ENCODE results near the gene AK1.

AK1 gene, protein sequence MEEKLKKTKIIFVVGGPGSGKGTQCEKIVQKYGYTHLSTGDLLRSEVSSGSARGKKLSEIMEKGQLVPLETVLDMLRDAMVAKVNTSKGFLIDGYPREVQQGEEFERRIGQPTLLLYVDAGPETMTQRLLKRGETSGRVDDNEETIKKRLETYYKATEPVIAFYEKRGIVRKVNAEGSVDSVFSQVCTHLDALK

DNA sequence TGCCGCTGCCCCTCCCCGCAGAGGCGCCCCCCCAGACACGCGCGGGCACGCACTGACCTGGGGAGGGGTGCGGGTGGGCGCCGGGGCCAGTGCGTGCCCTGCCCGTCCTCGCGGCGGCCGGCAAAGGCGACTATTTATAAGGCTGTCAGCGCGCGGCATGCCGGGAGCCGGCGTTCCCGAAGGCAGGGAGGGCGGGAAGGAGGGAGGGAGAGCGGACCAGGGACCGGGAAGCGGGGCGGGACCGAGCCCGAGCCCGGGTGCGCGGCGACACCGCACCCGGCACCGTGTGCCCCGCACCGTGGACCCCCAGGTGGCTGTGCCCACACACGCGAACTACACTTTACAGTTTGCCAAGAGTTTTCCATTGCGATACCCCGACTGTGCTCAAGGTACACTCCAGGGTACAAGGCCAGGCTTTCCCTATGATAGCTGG lies at the start of gene AK1:
Gene AK1 (minus strand): TSS at position 110 of the 433 bp plus-strand sequence. CDS start 3,058 bp downstream, outside the sequence.
- DNase-seq (ENCODE audit: low spot score) = no peak

DNA sequence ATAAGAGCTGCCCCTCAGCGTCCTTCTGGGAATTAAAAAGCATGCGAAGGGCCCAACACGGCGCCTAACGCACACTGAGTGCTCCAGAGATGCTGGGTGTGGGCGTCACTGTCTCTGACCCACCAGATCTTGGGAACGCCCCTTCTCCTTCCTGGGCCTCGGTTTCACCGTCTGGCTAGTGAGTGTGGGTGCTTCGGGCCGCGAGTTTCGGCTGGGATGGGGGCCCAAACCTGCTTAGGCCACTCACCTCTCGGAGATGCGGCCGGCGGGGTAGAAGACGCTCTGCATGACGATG lies 49.4 kb upstream of the AK1 start:
- no peak for DNase-seq (ENCODE audit: low spot score)

DNA sequence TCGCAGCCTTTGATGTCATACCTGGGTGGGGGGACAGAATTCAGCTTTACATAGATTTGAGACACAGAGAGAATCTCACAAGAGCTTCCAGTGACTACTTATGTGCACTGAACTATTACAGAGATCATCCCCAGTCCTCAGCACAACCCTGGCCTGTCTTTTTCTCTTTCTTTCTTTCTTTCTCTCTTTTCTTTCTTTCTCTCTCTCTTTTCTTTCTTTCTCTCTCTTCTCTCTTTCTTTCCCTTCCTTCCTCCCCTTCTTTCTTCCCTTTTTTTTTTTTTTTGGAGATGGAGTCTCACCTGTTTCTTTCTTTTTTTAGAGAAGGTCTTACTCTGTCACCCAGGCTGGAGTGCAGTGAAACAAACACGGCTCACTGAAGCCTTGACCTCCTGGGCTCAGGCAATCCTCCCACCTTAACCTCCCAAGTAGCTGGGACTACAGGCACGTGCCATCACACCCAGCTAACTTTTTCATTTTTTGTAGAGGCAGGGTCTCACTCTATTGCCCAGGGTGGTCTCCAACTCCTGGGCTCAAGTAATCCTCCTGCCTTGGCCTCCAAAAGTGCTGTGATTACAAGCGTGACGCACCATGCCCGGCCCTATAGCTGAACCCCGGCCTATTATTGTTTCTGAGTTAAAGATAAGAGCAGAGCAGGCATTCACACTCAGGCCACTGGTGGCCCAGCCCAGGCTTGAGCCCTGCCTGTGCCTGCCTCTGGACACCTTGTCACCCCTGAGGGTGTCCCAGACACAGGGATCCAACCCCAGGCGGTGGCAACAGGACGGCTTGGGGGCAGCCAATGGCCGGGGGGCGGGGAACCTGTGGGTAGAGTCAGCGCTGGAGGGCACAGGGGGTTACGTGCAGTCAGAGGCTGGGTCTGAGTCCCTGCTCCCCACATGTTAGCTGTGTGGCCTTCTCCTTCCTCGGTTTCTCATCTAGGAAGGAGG lies 48.8 kb upstream of the AK1 start:
- no peak for DNase-seq (ENCODE audit: low spot score)

GRCh38 chr9:127924736-127925444 lies 47.4 kb upstream of the AK1 start:
- no peak for DNase-seq (ENCODE audit: low spot score)

- DNase-seq (ENCODE audit: low spot score) = no peak
Observed at GRCh38 chr9:127923771-127924170, 46.3 kb upstream of the AK1 start.

GRCh38 chr9:127923046-127923445 lies 45.6 kb upstream of the AK1 start:
- no peak for DNase-seq (ENCODE audit: low spot score)

DNA sequence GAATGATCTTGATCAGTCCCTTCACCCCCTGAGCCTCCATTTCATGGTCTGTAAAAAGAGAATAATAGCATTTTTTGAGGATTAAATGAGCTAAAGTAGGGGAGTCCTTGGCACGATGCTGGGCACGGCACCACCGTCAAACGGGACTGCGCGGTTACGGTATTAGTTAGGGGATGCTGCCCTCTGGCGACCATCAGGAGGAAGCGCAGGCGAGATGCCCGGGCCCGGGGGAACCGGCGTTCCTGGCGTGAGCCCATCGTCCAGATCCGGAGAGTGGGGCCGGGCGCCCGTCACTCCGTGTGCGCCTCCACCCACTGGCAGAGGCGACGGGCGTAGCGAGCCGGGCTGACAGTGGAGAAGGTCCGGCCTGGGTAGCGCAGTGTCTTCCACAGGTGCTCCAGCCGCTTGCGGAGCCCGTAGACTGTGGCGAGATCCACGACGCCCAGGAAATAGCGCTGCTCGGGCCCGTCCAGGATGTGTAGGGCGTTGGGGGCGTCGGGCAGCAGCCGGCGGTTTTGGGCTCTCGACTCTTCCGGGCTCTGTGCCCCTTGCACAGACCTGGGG lies 44.2 kb upstream of the AK1 start:
- peak; percentile 77 for DNase-seq (ENCODE audit: low spot score)

- DNase-seq (ENCODE audit: low spot score) = no peak
Observed at GRCh38 chr9:127920794-127921193, 43.3 kb upstream of the AK1 start.

DNA sequence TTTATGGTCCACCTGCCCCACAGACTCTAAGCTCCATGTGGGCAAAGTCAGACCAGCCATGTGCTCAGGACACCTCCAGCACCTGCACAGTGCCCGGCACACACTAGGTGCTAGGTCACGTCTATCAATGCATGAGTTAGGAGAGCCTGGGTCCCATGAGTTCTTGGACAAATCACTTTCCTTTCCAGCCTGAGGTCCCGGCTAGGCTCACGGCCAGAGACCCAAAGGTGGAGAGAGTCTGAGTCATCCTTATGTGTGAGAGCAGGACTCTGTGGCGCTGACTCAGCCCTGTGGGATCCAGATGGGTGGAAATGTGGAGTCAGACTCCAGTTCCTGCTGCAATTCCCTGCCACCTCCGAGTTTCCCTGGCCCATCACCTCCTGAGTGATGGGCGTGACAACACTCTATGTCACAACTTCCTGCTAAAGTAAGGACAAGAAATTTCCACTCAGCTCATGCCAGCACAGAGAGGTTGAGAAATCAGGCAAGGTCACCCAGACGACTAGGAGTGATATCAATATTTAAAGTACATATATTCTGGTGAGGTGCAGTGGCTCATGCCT lies 41.9 kb upstream of the AK1 start:
- DNase-seq (ENCODE audit: low spot score) = no peak

GRCh38 chr9:127918183-127919107 lies 41.0 kb upstream of the AK1 start:
- no peak for DNase-seq (ENCODE audit: low spot score)

GRCh38 chr9:127917603-127918002 lies 40.1 kb upstream of the AK1 start:
- no peak for DNase-seq (ENCODE audit: low spot score)

DNA sequence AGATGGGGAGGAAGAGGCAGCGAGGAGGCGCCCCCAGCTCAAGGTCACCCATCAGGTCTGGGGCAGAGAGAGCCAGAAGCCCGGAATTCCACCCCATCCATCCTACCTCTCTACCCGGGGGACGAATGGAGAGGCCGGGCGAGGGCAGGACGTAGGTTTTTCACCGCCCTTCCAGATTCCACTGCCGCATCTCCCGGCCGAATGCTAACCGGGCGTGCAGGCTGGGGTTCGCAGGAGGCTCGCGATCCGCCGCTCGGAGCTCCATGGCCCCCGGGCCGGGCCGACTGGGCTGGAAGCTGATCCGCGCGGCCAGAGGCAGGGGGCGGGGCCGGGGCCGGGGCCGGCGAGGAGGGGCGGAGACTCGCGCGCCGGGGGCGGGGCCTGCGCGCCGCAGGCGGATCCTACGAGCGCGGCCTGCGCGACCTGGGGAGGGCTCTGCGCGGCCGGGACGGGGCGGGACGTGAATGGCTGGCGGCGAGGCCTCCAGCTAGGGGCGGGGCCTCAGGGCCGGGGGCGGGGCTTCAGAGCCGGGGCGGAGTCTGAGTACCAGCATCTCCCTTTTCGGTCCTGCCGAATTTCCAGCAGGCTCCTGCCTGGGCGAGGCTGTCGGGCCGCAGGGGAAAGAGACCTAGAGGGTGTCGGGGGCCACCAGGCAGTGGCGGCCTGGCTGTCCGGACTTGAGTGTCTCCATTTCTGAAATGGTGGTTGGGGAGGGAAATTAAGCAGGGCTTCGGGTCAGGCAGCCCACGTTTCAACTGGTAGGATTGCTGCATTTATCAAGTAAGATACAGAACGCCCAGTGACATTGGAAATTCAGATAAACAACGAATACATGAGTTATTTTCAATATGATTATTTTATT lies 39.5 kb upstream of the AK1 start, which contains the start of gene ST6GALNAC4:
Gene ST6GALNAC4 (minus strand): TSS at position 322 of the 862 bp plus-strand sequence. CDS start 622 bp downstream, outside the sequence.
- DNase-seq (ENCODE audit: low spot score) = peak; percentile 95

DNA sequence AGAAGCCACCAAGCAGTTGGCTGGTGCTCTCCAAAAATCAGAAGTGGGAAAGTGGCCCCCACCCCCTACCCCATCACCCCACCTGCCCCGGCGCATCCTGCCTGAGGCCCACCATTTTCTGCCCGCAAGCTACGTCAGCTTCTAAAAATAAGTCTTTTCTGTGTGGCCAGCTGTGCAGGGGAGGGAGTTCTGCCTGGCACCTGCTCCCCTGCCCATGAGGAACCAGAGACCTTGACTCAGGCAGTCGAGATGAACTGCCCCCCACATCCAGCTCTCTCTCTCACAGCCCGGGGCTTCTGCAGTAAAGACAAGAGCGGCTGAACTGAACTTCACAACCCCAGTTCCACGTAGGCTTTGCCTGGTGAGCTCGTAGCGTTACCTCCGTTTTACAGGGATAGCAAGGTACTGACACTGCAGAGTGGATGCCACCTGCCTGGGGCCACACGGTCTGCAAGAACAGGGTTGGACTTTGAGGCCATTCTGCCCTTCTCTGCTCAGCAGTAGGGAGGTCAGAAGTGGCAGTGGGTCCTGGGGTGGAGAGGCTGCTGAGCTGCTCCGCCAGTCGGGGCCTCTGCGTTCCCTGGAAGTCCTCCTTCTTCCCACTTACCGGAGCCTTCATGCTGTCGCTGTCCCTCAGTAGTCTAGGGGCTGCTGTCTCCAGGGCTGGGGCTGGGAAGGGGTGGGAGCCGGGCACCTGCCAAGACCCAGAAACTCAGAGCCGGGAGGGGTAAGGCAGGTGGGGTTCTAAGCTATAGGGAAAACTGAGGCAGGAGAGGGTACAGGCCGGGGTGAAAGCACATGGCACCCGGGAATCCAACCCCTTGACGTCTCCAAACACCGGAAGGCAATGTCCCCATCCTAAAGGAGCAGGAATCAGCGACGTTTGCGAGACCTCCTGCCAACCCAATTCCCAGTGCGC lies 38.6 kb upstream of the AK1 start:
- DNase-seq (ENCODE audit: low spot score) = no peak

DNA sequence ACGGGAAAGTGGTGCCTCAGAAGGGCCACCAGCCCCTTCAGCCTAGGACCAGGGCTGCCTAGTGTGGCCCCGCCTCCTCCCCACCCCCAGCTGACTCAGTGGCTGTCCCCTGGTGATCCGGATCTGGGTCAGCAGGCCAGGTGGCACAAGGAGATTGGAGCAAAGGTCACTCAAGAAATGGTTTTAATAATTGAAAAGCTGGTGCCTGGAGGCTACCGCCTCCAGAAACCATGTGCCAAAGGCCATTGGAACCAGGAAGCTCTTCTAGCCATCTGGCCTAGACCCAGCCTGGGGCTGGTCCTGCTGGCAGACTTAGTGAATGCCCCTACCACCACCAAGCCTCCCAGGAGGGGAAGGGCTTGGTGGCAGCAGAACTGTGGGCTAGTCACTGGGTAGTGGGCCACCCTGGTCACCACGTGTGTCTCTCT lies 37.9 kb upstream of the AK1 start:
- no peak for DNase-seq (ENCODE audit: low spot score)

GRCh38 chr9:127913682-127914081 lies 36.2 kb upstream of the AK1 start:
- no peak for DNase-seq (ENCODE audit: low spot score)

- no peak for DNase-seq (ENCODE audit: low spot score)
Observed at GRCh38 chr9:127912882-127913281, 35.4 kb upstream of the AK1 start.

DNA sequence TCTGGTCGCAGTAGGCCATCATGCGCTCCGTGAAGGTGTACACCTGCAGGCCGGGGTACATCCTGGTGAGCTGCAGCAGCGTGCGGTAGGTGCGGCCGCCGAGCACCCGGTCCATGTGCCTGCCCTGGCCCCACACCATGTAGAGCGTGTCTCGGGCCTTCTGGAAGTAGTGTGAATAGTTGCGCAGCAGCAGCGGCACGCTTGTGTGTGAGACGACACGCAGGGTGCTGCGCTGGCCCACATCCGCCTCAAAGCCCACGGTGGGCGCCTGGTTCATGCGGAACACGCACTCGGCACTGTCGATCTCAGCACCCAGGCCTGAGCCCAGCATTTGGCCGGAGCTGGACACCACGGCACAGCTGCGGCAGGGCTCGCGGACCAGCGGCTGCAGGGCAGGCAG lies 34.8 kb upstream of the AK1 start:
- DNase-seq (ENCODE audit: low spot score) = no peak

- DNase-seq (ENCODE audit: low spot score) = no peak
Observed at GRCh38 chr9:127910613-127911205, 33.2 kb upstream of the AK1 start.

Measured in activated CD4-positive, alpha-beta T cell treated with anti-CD3 and anti-CD28 coated beads, Interleukin-2, Interleukin-4, amounts not matched to agents 100 ng/mL and 50 ng/mL, durations not matched to agents 16 hours and 8 hours (primary cell).